ENCODE results near the gene P2RY8.
A peak's percentile ranks its signal among the peaks of the same experiment; 100 is the strongest.

Gene P2RY8

DNA sequence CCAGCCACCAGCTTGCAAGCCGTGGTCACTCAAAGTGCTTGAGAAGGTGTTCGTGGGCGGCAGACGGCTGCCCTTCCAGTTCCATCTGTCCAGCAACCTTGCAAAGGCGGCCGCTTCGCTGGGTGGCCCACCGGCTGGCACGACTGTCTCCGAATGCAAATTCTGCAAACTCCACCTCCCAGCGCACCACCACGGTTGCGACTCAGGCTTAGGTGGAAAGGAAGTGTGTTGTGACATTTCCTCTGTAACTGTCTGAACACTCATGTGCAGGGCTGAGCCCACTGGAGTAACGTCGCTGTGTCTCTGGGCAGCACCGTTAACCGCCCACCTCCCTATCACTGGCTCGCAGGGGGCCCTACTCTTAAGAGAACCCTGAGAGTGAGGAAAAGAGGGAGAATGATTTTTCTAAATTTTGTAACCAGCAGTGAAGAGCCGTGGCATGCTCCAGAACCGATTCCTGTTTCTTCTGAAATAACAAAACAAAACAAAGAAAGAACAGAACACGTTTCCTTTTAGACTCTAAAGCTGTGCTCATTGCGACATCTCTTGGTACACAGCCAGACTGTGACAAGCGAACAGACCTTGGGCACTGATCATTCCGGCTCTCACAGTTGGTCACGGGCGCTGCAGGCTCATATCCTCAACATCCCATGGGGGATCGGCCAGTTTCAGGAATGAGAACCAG is at the start of gene P2RY8:
Gene P2RY8 (minus strand): TSS at position 155 of the 685 bp plus-strand sequence. CDS start 70,627 bp downstream, outside the sequence.
- TF ChIP-seq CEBPB (IDR thresholded peaks at IDR 0.05) = peak; percentile 81
- TF ChIP-seq ZBTB7A (IDR thresholded peaks at IDR 0.05; ENCODE audit: low read depth) = no peak

DNA sequence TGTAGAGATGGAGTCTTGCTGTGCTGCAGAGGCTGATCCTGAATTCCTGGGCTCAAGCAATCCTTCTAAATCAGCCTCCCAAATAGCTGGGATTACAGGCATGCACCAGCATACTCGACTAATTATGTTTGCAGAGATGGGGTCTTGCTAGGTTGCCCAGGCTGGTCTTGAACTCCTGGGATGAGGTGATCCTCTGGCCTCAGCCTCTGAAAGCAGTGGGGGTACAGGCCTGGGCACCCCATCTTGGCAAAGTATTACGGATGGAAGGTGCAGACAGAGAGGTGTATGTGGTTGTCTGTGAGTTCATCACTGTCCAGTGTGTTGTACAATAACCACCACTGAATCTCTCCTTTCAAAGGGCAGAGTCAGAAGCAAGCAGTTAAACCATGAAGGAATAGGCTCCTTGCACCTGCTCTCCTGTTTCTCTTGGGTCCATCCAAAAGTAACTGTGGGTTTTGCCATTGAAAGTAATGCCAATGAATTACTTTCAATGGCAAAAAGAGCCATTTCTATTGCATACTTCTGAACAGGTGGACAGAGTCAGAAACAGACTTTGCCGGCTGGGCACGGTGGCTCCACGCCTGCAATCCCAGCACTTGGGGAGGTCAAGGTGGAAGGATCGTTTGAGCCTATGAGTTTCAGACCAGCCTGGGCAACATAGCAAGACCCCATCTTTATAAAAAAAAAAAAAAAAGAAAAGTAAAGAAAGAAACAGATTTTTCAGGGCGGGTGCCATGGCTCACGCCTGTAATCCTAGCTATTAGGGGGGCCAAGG is 47.4 kb upstream of the P2RY8 start:
- TF ChIP-seq NFIC (IDR thresholded peaks at IDR 0.05) = no peak
- no peak for TF ChIP-seq TAF1 (IDR thresholded peaks at IDR 0.05; ENCODE audit: low read depth)
- TF ChIP-seq, protein P1, sequence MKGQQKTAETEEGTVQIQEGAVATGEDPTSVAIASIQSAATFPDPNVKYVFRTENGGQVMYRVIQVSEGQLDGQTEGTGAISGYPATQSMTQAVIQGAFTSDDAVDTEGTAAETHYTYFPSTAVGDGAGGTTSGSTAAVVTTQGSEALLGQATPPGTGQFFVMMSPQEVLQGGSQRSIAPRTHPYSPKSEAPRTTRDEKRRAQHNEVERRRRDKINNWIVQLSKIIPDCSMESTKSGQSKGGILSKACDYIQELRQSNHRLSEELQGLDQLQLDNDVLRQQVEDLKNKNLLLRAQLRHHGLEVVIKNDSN (IDR thresholded peaks at IDR 0.05) = no peak
- TF ChIP-seq TEAD4 (IDR thresholded peaks at IDR 0.05) = no peak
- TF ChIP-seq TCF12 (IDR thresholded peaks at IDR 0.05; ENCODE audit: low read depth) = no peak
- TF ChIP-seq, protein P2, sequence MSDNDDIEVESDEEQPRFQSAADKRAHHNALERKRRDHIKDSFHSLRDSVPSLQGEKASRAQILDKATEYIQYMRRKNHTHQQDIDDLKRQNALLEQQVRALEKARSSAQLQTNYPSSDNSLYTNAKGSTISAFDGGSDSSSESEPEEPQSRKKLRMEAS (IDR thresholded peaks at IDR 0.05) = no peak
- TF ChIP-seq FOXM1 (IDR thresholded peaks at IDR 0.05; ENCODE audit: borderline replicate concordance, low read depth) = no peak
- TF ChIP-seq RAD21 (IDR thresholded peaks at IDR 0.05; ENCODE audit: low read depth) = no peak
- no peak for TF ChIP-seq CEBPB (IDR thresholded peaks at IDR 0.05)
- TF ChIP-seq EGR1 (IDR thresholded peaks at IDR 0.05) = no peak
- no peak for TF ChIP-seq CREB1 (IDR thresholded peaks at IDR 0.05; ENCODE audit: low read depth)
- no peak for TF ChIP-seq EP300 (IDR thresholded peaks at IDR 0.05; ENCODE audit: borderline replicate concordance)
- no peak for TF ChIP-seq REST (IDR thresholded peaks at IDR 0.05; ENCODE audit: low read depth)
- no peak for TF ChIP-seq ZBTB7A (IDR thresholded peaks at IDR 0.05; ENCODE audit: low read depth)

DNA sequence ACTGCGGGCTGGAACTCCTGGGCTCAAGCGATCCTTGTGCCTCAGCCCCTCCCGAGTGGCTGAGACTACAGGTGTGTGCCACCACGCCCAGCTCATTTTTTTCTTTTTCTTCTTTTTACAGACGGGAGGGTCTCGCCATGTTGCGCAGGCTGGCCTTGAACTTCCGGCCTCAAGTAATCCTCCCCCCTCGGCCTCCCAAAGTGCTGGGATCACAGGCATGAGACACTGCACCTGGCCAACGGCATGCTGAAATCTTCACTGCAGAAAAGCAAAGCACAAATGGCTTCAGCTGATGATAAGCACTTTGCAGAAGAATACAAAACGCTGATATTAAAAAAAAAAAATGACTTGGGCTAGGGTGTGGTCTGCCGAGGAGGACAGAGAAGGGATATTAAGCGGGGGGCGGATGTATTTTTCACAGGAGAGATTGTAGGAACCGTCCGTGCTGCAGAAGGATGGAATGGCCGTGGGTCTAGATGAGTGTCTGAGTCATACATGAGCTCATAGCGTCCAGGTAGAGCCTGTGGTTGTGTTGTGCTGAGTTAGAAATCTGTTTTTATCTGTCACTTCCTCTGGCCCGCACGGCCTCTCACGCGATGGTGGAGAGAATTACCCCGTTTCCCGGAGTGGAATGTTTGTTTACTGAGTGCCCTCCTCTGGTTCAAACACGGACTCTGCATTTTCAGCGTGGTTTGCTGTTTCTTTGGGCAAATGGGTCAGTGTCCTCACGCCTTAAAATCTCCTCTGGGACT is 45.9 kb upstream of the P2RY8 start:
- no peak for TF ChIP-seq RAD21 (IDR thresholded peaks at IDR 0.05; ENCODE audit: low read depth)
- TF ChIP-seq, protein P1 (IDR thresholded peaks at IDR 0.05) = no peak
- no peak for TF ChIP-seq TCF12 (IDR thresholded peaks at IDR 0.05; ENCODE audit: low read depth)
- TF ChIP-seq FOXM1 (IDR thresholded peaks at IDR 0.05; ENCODE audit: borderline replicate concordance, low read depth) = no peak
- no peak for TF ChIP-seq NFIC (IDR thresholded peaks at IDR 0.05)
- TF ChIP-seq TAF1 (IDR thresholded peaks at IDR 0.05; ENCODE audit: low read depth) = no peak
- no peak for TF ChIP-seq EP300 (IDR thresholded peaks at IDR 0.05; ENCODE audit: borderline replicate concordance)
- TF ChIP-seq EGR1 (IDR thresholded peaks at IDR 0.05) = no peak
- TF ChIP-seq REST (IDR thresholded peaks at IDR 0.05; ENCODE audit: low read depth) = no peak
- no peak for TF ChIP-seq ZBTB7A (IDR thresholded peaks at IDR 0.05; ENCODE audit: low read depth)
- no peak for TF ChIP-seq CEBPB (IDR thresholded peaks at IDR 0.05)
- TF ChIP-seq, protein P2 (IDR thresholded peaks at IDR 0.05) = no peak
- TF ChIP-seq TEAD4 (IDR thresholded peaks at IDR 0.05) = no peak
- no peak for TF ChIP-seq YY1 (IDR thresholded peaks at IDR 0.05; ENCODE audit: low read depth)
- TF ChIP-seq CREB1 (IDR thresholded peaks at IDR 0.05; ENCODE audit: low read depth) = no peak

DNA sequence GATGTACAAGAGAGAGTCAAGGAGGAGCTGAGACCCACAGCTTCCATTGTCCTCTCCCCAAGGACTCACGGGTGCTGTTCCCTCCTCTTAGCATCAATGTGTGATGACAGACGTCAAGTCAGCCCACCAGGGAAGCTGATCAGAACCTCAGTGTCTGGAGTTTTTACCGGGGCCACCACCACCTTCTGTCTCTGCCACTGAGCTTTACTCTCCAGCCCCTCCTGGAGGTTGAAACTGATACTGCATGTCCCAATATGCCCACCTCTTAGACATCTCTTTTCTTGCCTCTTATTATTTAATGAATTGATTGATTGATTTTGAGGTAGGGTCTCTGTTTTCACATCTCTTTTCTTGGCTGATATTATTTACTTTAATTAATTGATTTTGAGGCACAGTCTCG is 44.1 kb upstream of the P2RY8 start:
- TF ChIP-seq REST (IDR thresholded peaks at IDR 0.05; ENCODE audit: low read depth) = no peak
- TF ChIP-seq TEAD4 (IDR thresholded peaks at IDR 0.05) = no peak
- peak; percentile 53 for TF ChIP-seq RAD21 (IDR thresholded peaks at IDR 0.05; ENCODE audit: low read depth)

All from Ishikawa (cell line).